OCI-LY3 (cell line): ENCODE data around the gene RING1.

Experiments used
- CTCF ChIP-seq: fragments of 200-600, 300-600 bp; sonication (generic); IDR thresholded peaks from 2 replicates; pipeline ENCODE4 v1.5.1; 2014; ENCODE audit warnings: antibody characterized with exemption, low read length, low read depth
- EZH2phosphoT487 ChIP-seq: fragments of 200-600 bp; shearing (Covaris generic); IDR thresholded peaks from 2 replicates; pipeline ENCODE4 v1.6.1; 2018; ENCODE audit warnings: antibody characterized with exemption, mixed run types, low read depth

- TF ChIP-seq CTCF (no peak), EZH2phosphoT487 (no peak)
These were observed 12.8 kb upstream of the RING1 start for GRCh38 chr6:33195304-33196165.
